Occipital lobe (tissue), 2 donors: ENCODE measurements around the gene PTRHD1. TPM values are rescaled to one million over a fixed set of nuclear protein-coding genes. Genes with fewer than 3 reads are reported as not detected.

Source experiments
- DNase-seq: peaks from one replicate; lab custom pipeline; 2025; lab: John Stamatoyannopoulos, UW
- total RNA-seq: library from RNA; depleted of rRNA; stranded (reverse); fragments of >200 nt; gene quantifications from one replicate; pipeline ENCODE4 v1.2.3, GENCODE V29; 2014

PTRHD1 gene
- total RNA-seq, 1 donor from 2014 or later, result 31.5 TPM

GRCh38 chr2:24762518-24762917 is 30.7 kb downstream of the PTRHD1 start:
- no peak for DNase-seq

GRCh38 chr2:24761866-24762265 is 31.3 kb downstream of the PTRHD1 start:
- DNase-seq, result no peak

GRCh38 chr2:24756789-24757188 is 36.4 kb downstream of the PTRHD1 start:
- no peak for DNase-seq

- no peak for DNase-seq
Observed at GRCh38 chr2:24754985-24755705, 38.0 kb downstream of the PTRHD1 start.

GRCh38 chr2:24749069-24749691 is 44.0 kb downstream of the PTRHD1 start:
- DNase-seq, result no peak

DNA sequence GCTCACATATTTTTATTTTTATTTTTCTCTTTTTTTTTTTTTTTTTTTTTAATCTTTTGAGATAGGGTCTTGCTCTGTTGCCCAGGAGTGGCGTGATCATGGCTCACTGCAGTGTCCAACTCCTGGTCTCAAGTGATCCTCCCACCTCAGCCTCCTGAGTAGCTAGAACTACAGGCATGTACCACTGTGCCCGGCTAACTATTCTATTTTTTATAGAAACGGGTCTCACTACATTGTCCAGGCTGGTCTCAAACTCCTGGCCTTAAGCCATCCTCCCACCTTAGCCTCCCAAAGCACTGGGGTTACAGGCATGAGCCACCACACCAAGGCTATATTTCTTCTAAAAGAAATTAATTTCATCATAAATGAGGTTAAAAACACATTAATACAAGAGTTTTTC is 45.9 kb downstream of the PTRHD1 start:
- DNase-seq, result no peak

- DNase-seq, result no peak
Observed at GRCh38 chr2:24745825-24746224, 47.4 kb downstream of the PTRHD1 start.

DNA sequence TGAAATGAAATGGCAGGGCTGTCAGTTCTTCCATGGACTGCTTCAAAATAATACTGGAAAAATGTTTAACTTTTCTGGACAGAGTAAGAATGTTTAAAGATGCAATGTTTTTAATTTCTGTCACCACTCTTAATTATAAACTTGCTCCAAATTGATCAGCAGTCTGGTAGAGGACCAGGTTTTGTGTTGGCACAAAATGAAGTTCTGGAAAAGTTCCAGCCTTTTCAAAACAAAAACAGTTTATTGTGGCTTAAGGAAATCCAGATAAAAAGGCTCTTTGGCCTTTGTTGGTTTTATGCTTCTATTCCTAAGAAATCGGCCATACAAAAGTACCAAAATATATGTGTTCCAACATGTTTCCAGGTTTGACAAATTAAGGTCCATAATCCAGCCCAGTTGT is 48.8 kb downstream of the PTRHD1 start:
- DNase-seq, result no peak

DNA sequence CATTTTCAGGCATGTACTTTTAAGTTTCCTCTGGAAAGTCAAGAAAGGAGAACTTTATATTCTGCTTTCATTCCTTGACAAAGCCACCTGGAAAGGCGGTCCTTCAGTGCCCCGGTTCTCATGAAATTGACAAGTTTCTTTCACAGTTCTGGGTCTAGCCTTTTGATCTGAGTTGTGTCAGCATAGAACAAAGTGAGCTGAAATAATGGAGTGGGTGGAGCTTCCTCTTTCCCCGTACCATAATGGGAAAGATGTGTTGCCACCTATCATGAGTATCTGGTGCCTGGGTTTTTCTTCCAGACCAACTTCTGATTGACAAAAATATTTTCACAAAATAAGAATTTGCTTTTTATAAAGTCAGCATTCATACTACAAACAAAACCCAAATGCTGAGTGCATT is 49.3 kb downstream of the PTRHD1 start:
- no peak for DNase-seq

DNA sequence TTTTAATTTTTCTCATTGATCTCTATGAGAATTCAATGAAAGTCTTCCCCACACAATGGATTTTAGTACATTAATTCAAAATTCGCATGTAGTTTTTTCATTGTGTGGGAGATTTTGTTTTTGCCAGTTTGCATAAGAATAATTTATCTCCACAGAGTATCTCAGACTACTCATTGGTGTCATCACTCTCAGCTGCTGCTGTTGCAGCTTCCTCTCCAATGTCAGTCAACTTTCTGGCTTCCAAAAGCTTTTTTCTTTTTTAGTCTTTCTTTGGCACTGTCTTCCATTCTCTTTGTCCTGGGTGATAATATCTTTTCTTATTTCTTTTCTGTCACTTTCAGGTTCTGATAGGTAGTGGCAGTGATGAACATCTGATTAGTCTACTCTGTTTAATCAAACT is 50.5 kb downstream of the PTRHD1 start:
- DNase-seq, result no peak

DNA sequence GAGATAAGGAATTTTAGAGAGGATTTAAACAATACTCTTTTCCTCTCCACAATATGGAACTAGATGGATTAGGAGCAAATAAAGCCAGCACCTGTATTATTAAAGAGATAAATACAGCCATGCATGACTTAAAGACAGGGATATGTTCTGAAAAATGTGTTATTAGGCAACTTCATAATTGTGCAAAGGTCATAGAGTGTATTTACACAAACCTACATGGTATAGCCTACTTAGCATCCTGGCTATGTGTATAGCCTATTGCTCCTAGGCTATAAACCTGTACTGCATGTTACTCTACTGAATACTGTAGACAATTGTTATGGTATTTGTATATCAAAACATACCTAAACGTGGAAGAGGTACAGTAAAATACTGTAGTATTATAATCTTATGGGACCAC is 53.0 kb downstream of the PTRHD1 start:
- no peak for DNase-seq

Other genes starting within 250 kb of the PTRHD1 start
- 9.7 TPM for gene CENPO, start within 50 bp of the PTRHD1 start, total RNA-seq
- gene ADCY3, start 126.8 kb upstream of the PTRHD1 start, total RNA-seq, result 22.5 TPM
- 14.3 TPM for gene DNAJC27, start 178.6 kb upstream of the PTRHD1 start, total RNA-seq
- 47.1 TPM for gene EFR3B, start 248.7 kb upstream of the PTRHD1 start, total RNA-seq